ENCODE results near the gene STAG2.

- TF ChIP-seq PREB (CRISPR knock-in tag; IDR thresholded peaks at IDR 0.05) (no peak), ZNF850 (CRISPR knock-in tag; conservative IDR thresholded peaks at IDR 0.05) (no peak), TFAP4 (IDR thresholded peaks at IDR 0.05; ENCODE audit: borderline replicate concordance, low read depth) (no peak), RERE (CRISPR knock-in tag; IDR thresholded peaks at IDR 0.05; ENCODE audit: low read depth) (no peak), GABPA (IDR thresholded peaks at IDR 0.05; ENCODE audit: low read depth, low read length) (no peak), GABPA (CRISPR knock-in tag; IDR thresholded peaks at IDR 0.05; ENCODE audit: low read depth) (no peak)
Observed at GRCh38 chrX:123927845-123928244, 33.7 kb upstream of the STAG2 start.

Measured in HepG2 (cell line).